GM19452 (cell line): Measurements from ENCODE around the gene STX11.
"Not testable (repeated sequence)": the region's sequence is repeated elsewhere in the genome, so short reads cannot be mapped to it uniquely, and the experiment has no call there.

Source experiments
- ATAC-seq: cut with Tn5 transposase; IDR thresholded peaks from one replicate; pipeline ENCODE4 v1.9.1; 2021; ENCODE audit not compliant: unreplicated experiment

Gene STX11

DNA sequence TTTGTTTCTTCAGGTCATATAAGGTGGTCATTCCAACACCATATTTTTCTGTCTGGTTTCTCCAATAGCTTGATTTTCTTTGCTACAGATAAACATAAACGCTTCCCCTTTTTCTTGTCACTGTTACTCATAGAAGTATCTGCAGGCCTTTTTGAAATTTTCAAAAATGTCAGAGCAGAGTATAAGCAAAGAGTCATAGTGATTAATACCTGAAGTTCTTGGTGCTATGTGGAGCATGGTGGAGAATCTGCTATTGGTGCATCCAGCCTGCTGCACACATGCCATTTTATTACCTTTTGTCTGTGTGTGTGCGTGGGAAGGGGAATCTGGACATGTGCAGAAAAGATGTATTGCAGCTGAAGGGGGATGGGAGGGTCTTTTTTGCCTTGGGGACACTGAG is 19.7 kb downstream of the STX11 start:
- ATAC-seq = no peak

DNA sequence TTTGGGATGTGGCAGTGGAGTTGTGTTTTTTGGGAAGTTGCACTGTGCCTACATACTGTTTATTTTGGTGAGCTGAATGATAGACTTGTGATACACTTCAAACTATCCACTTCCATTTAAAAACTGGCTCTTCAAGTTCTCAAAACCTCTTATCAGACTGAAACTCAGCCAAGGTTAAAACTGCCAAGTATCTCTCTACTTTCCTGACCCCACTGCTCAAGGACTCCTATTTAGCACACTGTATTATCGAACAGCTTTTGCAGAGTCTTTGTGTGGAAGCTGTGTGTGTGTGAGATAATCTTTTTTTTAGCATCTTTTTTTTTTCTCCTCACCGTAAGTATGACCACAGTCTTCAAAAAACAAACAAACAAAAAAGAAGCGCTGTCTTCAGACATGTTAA is 21.1 kb downstream of the STX11 start:
- ATAC-seq = no peak

DNA sequence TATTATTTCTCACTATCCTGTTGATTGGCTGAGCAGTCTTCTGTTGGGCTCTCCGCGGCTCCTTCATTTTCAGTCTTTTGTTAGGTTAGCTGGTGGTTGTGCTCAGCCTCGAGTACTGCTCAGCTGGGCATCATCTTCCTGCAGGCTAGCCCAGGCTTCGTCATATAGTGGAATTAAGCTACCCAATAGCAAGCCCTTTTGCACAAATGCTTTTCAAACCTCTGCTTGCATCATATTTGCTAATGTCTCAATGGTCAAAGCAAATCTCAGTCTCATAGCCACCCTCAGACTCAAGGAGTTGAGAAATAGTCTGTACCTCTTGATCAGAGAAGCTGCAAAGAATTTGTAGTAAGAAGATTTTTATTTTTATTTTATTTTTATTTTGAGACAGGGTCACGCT is 23.7 kb downstream of the STX11 start:
- ATAC-seq = no peak

DNA sequence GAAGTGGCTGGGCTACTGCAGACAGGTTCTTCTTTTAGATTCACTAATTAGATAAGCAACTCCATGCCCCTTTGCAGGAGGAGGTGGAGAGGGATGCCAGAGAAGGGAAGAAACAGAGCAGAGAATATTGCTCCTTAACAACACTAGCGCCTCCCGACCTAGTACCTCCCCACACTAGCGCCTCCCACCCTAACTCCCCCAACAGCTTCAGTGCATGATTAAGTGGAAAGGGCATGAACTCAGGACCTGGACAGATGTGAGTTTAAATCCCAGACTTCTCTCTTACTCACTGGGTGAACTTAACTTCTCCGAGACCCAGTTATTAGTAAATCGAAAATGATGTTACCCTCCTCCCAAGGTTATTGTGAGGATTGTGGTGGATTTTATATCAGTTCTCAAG is 25.7 kb downstream of the STX11 start:
- no peak for ATAC-seq

DNA sequence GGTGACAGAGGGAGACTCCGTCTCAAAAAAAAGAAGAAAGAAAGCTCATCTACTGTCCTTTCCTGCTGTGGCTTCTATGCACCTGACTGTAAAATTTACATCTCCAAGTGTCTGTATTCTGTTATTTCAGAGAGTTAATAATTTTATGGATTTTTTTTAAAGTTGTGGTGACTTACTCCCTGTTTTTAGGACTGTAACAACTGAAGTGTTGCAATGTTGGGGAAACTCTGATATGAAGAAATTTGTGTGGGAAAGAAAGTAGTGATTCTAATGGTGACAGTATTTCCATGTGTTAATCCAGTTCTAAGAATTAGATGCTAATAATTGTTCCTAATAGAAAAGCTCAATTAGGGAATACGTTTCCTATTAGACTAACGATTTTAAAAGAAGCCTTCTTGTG is 27.4 kb downstream of the STX11 start:
- ATAC-seq = no peak

DNA sequence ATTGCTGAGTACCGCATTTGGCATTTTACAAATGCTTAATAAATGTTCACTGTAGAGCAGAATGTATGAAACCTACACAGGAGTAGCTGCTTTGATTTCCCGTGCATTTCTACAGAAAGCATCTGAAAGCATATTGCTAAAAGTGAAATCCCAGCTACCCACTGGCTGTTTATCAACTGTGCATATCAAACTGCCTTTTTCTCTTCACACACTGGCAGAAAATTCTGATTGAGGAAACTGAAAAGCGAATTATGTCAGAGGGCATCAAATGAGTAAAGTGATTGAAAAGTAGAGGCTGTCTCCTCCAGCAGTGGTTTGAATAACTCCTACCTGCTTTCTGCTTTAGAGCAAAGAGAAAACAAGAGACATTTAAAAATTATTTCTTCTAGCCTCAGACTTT is 28.0 kb downstream of the STX11 start:
- no peak for ATAC-seq

DNA sequence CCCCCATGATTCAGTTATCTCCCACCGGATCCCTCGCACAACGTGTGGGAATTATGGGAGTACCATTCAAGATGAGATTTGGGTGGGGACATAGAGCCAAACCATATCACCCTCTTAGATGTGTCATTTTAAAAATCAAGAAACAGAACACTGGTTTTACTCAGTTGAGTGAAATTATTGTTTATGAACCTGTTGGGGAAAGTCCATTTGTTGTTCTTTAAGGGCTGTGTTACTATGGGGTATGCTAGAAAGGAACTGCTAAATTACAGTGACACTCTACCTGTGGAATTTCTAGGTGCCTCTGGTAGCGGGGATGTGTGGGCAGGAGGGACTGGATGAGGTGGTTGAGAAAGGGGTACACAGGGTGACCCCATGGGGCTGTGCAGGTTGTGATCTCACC is 28.9 kb downstream of the STX11 start:
- no peak for ATAC-seq

DNA sequence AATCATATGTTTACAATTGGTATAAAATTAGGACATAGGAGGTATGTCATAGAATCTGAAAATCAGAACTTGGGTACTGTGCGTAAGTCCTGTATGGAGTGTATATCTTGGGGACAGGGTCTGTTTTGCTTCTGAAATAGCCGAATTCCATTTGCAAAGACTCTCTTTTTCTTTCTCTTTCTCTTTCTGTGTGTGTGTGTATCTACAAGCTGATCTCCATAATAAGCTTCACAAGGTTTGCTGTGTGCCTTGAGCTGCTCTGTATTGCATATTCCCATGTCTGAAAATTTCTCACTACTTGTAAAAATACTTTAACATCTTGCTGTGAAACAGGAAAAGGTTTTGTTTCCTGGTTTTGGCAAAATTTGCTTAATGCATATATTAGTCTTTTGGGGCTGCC is 29.5 kb downstream of the STX11 start:
- no peak for ATAC-seq

DNA sequence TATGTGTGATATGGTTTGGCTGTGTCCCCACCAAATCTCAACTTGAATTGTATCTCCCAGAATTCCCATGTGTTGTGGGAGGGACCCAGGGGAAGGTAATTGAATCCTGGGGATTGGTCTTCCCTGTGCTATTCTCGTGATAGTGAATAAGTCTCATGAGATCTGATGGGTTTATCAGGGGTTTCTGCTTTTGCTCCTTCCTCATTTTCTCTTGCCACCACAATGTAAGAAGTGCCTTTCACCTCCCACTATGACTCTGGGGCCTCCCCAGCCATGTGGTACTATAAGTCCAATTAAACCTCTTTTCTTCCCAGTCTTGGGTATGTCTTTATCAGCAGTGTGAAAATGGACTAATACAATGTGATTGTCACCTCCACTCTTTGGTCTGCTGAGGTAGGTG is 30.0 kb downstream of the STX11 start:
- not testable (repeated sequence) for ATAC-seq

DNA sequence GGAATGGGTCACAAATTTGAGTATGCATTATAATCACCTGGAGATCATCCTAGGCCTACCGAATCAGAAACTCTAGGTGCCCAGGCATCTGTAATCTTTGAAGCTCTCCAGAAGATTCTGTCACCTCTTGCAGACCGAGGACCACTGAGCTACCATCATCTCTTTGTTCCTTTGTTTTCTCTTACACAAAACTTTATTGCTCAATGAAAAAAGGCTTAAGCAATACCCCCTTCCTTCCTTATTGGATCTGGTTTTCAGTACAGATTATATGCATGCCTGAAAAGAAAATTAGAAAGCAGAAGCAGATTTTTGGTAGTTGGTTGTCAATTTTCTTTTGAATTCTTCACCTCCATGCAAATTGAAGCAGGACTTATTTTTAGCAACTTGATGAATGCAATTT is 31.3 kb downstream of the STX11 start:
- no peak for ATAC-seq

DNA sequence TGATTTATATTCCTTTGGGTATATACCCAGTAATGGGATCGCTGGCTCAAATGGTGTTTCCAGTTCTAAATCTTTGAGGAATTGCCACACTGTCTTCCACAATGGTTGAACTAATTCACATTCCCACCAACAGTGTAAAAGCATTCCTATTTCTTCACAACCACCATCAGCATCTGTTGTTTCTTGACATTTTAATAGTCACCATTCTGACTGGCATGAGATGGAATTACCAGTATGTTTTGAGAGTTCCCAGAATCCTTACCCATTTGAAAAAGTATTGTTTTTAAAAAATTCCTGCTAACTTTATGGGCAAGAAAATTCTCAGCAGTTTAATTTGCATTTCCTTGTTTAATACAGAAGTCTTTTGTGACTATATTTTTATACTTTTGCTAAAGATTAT is 33.9 kb downstream of the STX11 start:
- not testable (repeated sequence) for ATAC-seq

DNA sequence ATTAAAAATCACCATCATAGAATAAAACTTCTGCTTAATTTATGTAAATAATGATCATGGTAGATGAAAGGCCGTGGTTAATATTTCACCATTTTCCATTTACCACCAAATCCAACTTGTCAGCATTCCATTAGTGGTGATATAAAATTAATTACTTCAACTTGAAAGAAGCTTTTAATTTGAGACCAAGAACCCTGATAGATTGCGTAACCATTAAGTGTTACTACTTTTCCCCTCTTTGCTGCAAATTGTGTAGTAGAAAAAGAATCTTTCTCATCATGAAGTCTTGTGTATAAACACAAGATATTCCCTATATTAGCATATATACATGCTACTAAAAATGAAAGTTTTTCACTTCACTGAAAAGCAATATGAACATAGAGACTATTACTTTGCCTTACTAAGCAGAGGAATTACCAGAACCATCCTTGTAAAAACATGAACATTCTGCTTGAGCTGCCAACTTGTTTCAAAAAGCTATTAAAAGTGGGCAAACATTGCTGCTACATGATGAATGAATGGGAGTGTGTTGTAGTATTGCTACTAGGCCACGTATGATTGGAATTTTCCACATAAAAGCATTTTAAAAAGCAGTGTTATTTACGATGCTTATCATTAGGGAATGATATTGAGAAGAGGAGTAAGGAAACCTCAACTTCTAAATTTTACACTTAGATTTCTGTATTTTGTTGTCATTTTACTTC is 35.0 kb downstream of the STX11 start:
- no peak for ATAC-seq

DNA sequence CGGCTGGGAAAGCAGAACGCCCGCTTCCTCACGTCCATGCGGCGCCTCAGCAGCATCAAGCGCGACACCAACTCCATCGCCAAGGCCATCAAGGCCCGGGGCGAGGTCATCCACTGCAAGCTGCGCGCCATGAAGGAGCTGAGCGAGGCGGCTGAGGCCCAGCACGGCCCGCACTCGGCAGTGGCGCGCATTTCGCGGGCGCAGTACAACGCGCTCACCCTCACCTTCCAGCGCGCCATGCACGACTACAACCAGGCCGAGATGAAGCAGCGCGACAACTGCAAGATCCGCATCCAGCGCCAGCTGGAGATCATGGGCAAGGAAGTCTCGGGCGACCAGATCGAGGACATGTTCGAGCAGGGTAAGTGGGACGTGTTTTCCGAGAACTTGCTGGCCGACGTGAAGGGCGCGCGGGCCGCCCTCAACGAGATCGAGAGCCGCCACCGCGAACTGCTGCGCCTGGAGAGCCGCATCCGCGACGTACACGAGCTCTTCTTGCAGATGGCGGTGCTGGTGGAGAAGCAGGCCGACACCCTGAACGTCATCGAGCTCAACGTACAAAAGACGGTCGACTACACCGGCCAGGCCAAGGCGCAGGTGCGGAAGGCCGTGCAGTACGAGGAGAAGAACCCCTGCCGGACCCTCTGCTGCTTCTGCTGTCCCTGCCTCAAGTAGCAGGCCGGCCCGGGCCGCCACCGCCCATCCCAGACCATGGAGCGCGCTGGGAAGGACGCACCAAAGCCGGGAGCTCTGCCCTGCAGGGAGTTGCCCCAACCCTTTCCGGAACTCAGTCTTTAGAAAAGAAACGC is 36.7 kb downstream of the STX11 start:
- no peak for ATAC-seq

DNA sequence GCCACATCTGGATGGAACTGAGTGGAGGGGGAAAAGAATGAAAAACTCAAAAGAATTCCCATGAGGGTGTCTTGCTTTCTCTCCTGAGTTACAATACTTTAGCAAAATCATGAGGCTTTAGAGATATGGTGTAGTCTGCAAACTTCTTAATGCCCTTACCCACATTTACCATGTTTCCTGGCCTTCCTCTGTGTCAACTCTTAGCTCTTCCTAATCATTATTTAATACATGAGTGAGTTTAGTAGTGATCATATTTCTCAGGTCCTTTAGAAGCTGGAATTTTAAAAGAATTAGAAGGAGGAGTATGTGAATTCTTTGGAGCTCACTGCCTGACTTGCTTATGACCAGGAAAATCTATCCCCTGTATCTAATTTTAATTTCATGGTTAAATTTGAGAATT is 39.0 kb downstream of the STX11 start:
- ATAC-seq = no peak

DNA sequence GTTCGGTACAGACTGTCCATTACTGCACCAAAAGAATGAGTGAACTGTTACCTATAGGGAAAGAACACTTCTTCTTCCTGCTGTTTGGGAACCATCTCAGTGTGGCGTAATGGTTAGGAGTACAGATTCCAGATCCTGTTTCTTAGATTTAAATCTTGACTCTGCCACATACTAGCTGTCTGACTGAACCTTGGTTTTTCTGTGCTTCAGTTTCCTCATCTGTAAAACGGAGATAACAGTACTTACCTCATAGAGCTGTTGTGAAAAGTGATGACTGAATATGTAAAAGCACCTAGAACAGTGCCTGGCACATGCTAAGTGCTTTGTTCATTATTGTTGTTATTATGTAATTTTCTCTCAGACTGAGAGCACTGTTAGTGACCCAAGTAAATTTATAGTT is 39.8 kb downstream of the STX11 start:
- no peak for ATAC-seq

DNA sequence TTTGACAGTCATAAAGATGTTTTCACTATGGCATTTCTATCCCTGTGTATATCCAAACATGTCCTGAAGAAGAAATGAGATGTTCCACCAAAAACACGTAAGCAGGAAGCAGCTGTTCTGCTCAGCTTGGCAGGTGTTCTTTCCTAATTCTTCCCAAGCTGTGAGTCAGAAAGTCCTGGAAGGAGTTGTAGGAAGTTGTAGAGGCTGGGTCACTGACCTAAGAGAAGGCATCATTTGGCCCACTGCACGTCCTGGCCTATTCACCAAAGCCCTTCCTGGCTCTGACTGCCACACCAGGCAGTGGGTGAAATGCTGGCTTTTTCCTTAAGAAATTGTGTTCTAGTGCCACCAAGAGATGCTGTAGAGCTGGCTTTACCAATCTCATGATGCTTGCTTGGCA is 40.3 kb downstream of the STX11 start:
- no peak for ATAC-seq

DNA sequence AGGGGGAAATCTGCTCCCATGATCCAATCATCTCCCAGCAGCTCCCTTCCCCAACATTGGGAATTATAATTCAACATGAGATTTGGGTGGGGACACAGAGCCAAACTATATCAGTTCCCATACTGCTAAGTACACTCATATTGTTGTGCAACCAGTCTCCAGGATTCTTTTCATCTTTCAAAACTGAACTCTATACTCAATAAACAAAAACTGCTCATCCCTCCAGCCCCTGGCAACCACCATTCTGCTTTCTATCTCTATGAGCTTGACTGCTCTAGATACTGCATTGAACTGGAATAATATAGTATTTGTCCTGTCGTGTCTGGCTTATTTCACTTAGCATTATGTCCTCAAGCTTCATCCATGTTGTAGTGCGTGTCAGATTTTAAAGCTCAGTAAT is 42.9 kb downstream of the STX11 start:
- ATAC-seq = no peak

DNA sequence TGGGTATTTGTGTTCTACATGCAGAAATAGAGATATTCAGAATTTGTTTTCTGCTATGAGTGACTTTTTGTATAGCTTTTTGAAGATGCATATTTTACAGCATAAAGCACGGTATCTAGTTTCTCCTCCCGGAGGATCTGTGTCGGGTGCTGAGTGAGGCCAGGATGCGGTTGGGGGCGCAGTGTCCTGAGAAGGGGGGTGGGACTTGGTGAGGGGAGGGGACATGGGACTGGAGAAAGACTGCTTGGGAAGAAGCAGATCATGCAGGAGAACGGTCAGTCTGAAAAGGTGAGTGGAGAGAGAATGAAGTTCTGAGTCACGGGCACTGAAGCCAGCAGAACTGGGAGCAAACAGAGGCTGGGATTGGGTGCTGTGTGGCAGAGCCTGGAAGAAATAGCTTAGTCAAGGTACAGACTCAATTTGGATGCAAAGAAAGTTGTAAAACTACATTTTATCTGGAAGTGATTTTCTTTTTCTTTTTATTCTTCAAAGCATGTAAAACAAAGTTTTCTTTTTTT is 44.0 kb downstream of the STX11 start:
- ATAC-seq = no peak

DNA sequence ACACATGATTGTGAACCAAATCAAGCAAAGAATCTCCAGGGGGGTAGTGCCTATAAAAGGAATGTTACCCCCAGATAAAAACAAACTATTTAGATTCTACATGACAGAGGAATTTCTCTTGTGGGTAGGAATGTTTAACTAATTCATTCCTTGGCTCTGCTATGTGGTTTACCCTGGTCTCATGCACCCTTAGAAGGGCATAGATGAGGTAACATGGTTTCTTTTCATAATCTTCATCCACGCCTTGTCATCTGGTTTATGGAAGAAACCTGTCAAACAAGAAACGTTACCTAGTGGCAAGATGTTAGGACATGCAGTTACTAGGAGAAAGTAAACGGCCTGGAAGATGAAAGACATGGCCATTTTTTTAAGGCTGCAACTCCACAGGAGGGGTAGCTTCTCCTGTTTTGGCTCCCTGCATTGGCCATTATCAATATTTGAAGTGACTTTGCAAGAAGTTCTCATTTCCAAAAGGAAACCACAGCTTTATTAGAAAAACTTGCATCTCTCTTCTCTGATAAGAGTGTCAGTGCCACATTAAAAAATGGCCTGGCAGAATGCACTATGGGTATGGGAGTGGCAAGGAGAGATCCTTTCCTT is 45.5 kb downstream of the STX11 start:
- no peak for ATAC-seq

DNA sequence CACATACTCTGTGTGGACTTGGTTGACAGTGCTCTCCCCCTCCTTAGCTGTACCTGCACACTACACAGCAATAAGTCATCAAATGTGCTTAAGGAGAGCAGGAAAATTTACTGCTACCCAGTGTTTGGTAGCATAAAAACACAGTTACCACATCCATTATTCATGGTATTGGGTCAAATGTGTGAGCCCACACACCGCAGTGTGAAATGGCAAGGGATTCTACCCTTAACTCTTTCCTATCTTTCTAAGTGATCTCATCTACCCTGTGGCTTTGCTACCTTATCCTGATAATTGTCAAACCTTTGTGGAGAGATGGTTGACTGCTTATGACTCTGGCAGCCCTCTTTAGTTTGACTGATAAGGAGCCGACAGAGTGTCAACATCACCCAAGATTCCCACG is 47.6 kb downstream of the STX11 start:
- no peak for ATAC-seq

DNA sequence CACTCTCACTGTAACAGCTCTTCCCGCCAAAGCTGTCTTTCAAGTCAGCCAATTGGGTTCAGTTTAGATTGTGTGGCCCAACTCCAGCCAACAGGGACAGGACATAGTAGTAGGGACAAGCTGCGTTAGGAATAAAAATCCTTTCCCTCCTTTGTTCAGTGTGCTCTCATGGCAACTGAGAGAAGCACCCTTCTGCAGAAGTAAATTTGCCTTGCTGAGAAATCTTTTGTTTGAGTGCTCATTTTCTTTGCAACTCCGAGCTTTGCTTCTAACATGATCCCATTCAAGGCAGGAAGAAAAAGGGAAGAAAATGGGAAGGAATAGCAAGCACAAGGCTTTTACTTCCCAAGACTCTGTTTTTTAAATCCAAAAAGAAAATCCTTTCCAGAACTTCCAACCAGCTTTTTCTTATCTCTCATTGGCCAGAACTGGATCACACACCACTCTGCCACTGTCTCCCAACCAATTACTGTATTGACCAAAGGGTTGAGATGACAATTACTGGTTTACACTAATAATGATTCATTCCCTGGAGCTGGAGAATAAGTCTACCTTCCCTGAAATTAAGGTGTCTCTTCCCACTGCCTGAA is 52.7 kb downstream of the STX11 start:
- no peak for ATAC-seq

DNA sequence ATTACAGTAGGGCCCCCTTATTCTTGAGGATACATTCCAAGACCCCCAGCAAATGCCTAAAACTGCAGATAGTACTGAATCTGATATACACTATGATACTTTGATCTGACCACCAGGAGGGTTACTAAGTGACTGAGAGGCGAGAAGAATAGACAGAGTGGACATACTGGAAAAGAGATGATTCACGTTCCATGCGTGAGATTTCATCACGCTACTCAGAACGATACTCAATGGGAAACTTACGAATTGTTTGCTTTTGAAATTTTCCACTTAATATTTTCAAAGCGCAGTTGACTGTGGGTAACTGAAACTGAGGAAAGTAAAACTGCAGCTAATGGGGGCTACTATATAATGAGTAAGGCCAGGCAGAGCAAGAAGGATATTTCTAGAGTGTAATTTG is 60.8 kb downstream of the STX11 start:
- ATAC-seq = no peak
